Ascending aorta (tissue), 2 donors: ENCODE data around the gene SLBP. TPM values are rescaled to one million over a fixed set of nuclear protein-coding genes. Genes with fewer than 3 reads are reported as not detected.

ENCODE experiments used
- DNase-seq, 2 donors: peaks; one replicate each; pipeline ENCODE4 v3.0.0-alpha.2; 2019; ENCODE audit warnings: low spot score in 2 of 2
- H3K27ac ChIP-seq, 2 donors: fragments of 200-600 bp; sonication (generic); one replicate each; pipeline ENCODE4 v1.5.1; 2016 to 2017; ENCODE audit warnings: mild to moderate bottlenecking in 1 of 2
- H3K27me3 ChIP-seq: fragments of 200-600 bp; sonication (generic); one replicate; pipeline ENCODE4 v1.5.1; 2017
- H3K36me3 ChIP-seq, 2 donors: fragments of 200-600 bp; sonication (generic); one replicate each; pipeline ENCODE4 v1.5.1; 2016
- H3K4me1 ChIP-seq, 2 donors: fragments of 200-600 bp; sonication (generic); one replicate each; pipeline ENCODE4 v1.5.1; 2016 to 2017; ENCODE audit warnings: mild to moderate bottlenecking in 1 of 2
- H3K4me3 ChIP-seq, 2 donors: fragments of 200-600 bp; sonication (generic); one replicate each; pipeline ENCODE4 v1.5.1; 2016 to 2017; ENCODE audit warnings: mild to moderate bottlenecking in 1 of 2
- H3K9me3 ChIP-seq, 2 donors: fragments of 200-600 bp; sonication (generic); one replicate each; pipeline ENCODE4 v1.5.1; 2016
- CTCF ChIP-seq, 3 experiments: fragments of 200-600 bp in 2 of 3; fragments of 450-650 bp in 1 of 3; sonication (generic) in 2 of 3; IDR thresholded peaks; one replicate each; pipeline ENCODE4 v1.5.1; 2016 to 2019; ENCODE audit warnings: antibody characterized with exemption in 3 of 3, mild to moderate bottlenecking in 1 of 3, moderate library complexity in 1 of 3
- intact Hi-C: fragments of 100-400 bp; cut with DNase I; formaldehyde crosslinking; loops from one replicate; pipeline ENCODE4 v1.15.1; 2023
- total RNA-seq: library from RNA; depleted of rRNA; stranded (reverse); fragments of >200 nt; gene quantifications from one replicate; pipeline ENCODE4 v1.1.0, GENCODE V29; 2016

Gene SLBP
- total RNA-seq, 1 donor from 2014 or later: 218 TPM

DNA sequence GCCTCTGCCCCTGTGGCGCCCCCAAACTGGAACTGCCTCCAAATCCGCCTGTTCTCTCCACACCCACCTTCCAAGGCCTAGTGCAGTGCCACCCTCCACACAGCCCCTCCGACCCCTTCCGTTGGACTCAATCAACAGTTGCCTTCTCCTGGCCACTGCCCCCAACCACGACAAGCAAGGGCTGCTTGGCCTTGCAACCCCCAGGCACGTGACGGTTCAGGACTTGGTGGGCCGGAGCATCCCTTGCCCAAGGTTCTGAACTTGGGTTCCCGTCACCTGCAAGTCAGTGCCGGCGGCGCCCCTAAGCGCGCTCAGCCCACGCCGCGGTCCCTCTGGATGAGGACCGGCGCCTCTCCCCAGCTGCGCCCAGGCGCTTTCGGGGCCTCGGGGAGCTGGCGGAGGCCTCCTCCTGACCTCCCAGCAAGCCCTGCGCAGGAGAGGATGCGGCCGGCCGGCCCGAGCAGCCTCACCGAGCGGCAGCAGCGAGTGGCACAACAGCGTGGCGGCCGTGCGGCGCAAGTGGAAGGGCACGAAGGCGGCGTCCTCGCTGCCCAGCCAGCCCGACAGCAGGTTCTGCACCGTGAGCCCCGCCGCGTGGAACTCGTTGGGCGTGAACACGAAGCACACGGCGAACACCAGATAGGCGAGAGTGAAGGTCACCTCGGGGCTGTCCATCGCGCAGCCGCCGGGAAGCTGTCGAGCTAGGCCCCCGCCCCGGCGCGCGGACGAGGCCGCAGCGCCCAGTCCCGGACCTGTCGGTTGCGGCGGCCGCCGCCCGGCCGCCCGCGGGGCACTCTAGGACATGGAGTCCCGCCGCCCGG, 8.3 kb upstream of the SLBP start:
- Histone ChIP-seq H3K4me3 (peak overlapping the region; percentile 81 to 87), H3K27ac (peak overlapping the region; percentile 87 to 90), H3K27me3 (no peaks in the 10 kb centered on the region), H3K9me3 (no peaks in the 10 kb centered on the region), H3K4me1 (peaks cover 12 to 18% of the 10 kb centered on the region in 2 donors), H3K36me3 (peaks cover 10 to 24% of the 10 kb centered on the region in 2 donors)
- intact Hi-C loops: loop anchor here (2.0 to 10.0 kb wide), 4 partner anchors 36 to 694 kb away; partner anchors contain the start of genes CFAP99, FAM53A, NSD2 and UVSSA
- TF ChIP-seq CTCF (IDR thresholded peaks at IDR 0.05): no peak
- peak in 1 of 2 donors; percentile 72 for DNase-seq

DNA sequence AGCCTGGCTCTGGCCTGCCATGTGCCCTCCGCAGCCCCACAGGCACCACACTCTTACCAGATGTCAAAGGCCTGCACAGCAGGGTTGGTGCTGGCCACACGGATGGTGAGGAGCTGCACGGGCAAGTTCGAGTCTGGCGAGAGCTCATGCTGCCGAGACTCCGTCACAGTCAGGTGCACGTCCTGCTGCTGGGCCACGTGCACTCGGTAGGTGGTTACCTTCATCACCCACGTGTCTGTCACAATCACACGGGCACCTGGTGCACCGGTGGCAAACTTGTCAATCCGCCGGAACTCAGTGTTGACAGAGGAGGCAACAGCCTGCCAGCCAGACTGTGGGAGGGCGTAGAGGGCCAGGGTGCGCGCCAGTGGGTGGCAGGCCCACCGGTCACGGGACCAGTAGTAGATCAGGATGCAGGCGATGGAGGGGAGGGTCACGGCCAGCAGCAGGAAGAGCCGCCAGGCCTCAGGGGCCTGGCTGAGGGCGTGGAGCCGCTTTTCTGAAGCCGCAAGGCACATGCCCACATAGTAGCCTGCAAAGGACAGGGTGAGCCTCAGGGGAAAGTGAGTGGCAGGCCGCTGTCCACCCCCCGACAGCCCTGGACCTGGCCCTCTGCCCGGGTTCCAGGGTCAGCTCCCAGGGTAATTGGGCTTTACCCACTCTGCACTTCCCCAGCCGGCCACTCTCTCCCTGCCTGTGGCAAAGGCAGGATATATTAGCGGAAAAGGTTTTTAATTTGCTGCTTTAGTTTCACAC, 6.2 kb upstream of the SLBP start:
- H3K27me3 ChIP-seq: no peaks in the 10 kb centered on the region
- H3K36me3 ChIP-seq: peaks cover 10 to 24% of the 10 kb centered on the region in 2 donors
- no peak overlapping the region for H3K4me3 ChIP-seq
- H3K27ac ChIP-seq: no peak overlapping the region
- intact Hi-C loops: loop anchor here (10.0 kb wide), 1 partner anchor 1043 kb away; the partner anchor contains the start of genes ATP5ME and MYL5
- H3K4me1 ChIP-seq: peaks cover 14 to 18% of the 10 kb centered on the region in 2 donors
- no peak for TF ChIP-seq CTCF (IDR thresholded peaks at IDR 0.05)
- DNase-seq: no peak
- H3K9me3 ChIP-seq: no peaks in the 10 kb centered on the region

- intact Hi-C loops: loop anchor here (10.0 kb wide), 1 partner anchor 1043 kb away; the partner anchor contains the start of genes ATP5ME and MYL5
- H3K27ac ChIP-seq: no peak overlapping the region
- no peaks in the 10 kb centered on the region for H3K9me3 ChIP-seq
- H3K36me3 ChIP-seq: peaks cover 10 to 24% of the 10 kb centered on the region in 2 donors
- H3K27me3 ChIP-seq: no peaks in the 10 kb centered on the region
- TF ChIP-seq CTCF (IDR thresholded peaks at IDR 0.05): no peak
- no peak for DNase-seq
- peaks cover 16 to 18% of the 10 kb centered on the region in 2 donors for H3K4me1 ChIP-seq
- no peak overlapping the region for H3K4me3 ChIP-seq
These were observed 5.3 kb upstream of the SLBP start for GRCh38 chr4:1717129-1718094.

DNA sequence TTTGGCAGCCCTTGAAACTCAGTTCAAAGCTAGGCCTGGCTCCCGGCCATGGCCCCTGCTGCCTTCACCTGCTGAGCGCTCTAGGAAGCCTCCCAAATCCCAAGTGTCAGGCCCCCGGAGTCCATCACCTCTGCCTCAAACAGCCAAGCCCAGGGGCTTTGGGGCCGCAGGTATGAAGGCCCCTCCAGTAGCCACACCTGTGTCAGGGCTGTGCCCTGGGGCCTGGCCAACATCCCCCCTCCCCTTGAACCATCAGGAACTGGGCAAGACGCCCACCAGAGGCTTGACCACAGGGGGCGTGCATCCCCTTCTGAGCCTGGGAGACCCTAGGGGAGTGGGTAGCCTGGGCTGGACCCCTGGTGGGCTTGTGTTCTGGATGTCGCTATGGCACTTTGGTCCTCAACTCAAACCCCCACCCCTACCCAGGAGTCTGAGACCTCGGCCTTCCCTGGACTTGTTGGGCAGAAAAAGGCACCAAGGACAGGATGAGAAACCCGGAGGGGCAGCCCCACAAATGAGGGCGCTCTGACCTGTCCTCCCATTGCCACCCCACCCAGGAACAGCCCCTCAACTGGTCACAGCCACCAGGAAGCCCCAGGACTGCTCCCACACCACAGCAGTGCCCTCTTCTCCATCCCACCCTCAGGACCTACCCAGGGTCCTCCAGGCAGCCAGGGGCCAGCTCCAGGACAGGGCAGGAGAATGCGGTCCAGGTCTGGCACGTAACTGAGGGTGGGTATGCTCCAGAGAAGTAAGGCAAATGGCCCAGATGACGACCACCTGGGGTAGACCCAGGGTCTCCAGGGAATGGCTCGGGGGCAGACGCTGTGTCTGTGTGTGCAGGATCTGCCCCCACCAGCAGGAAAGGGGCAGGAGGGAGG, 4.2 kb upstream of the SLBP start:
- no peak overlapping the region for H3K27ac ChIP-seq
- peaks cover 10 to 24% of the 10 kb centered on the region in 2 donors for H3K36me3 ChIP-seq
- H3K27me3 ChIP-seq: no peaks in the 10 kb centered on the region
- H3K4me3 ChIP-seq: no peak overlapping the region
- no peaks in the 10 kb centered on the region for H3K9me3 ChIP-seq
- peaks cover 9 to 10% of the 10 kb centered on the region in 2 donors for H3K4me1 ChIP-seq
- intact Hi-C loops: loop anchor here (10.0 kb wide), 1 partner anchor 1042 kb away; the partner anchor contains the start of genes ATP5ME and MYL5
- TF ChIP-seq CTCF (IDR thresholded peaks at IDR 0.05): no peak
- DNase-seq: no peak
